H1 (cell line): ENCODE data around the gene PLEKHM3. TPM values are rescaled to one million over a fixed set of nuclear protein-coding genes. Genes with fewer than 3 reads are reported as not detected.

Experiments
- CTCF ChIA-PET: fragments of 300-600 bp; sonication (Branson Sonifier 250); formaldehyde crosslinking; loops from one replicate; lab custom pipeline; 2021; ENCODE audit not compliant: partially characterized antibody; lab: Charles Lee
- POLR2A ChIA-PET: fragments of 300-600 bp; sonication (Branson Sonifier 250); formaldehyde crosslinking; loops from one replicate; lab custom pipeline; 2021; ENCODE audit warnings: inconsistent platforms; ENCODE audit not compliant: partially characterized antibody; lab: Charles Lee
- DNase-seq, 2 experiments: peaks; one replicate each; pipeline versions ENCODE4 v3.0.0 to v3.0.0-alpha.2; 2010 to 2022; ENCODE audit warnings: low spot score in 2 of 2, low read depth in 1 of 2, mixed read lengths in 1 of 2
- FAIRE-seq: peaks from 2 replicates; lab custom pipeline; 2011; peaks lifted over from hg19 to GRCh38; lab: Jason Lieb, UNC
- H2AFZ ChIP-seq: 2 replicates; pipeline ENCODE4 v1.8.1; 2012; ENCODE audit warnings: low read length, inconsistent platforms
- H2AK5ac ChIP-seq: 2 replicates; pipeline ENCODE4 v1.6.1; 2013; ENCODE audit warnings: low read depth, low read length
- H2BK120ac ChIP-seq: replicated peaks from 2 replicates; pipeline ENCODE3; 2013; ENCODE audit warnings: low read depth, low read length, inconsistent platforms
- H2BK12ac ChIP-seq: 2 replicates; pipeline ENCODE4 v1.6.1; 2013; ENCODE audit warnings: low read depth, low read length
- H2BK15ac ChIP-seq: 2 replicates; pipeline ENCODE4 v1.6.1; 2013; ENCODE audit warnings: low read length
- H2BK20ac ChIP-seq: 2 replicates; pipeline ENCODE4 v1.6.1; 2013; ENCODE audit warnings: low read length
- H2BK5ac ChIP-seq: 2 replicates; pipeline ENCODE4 v1.6.1; 2013; ENCODE audit warnings: low read depth, low read length
- H3K14ac ChIP-seq: 2 replicates; pipeline ENCODE4 v1.6.1; 2013; ENCODE audit warnings: inconsistent platforms; ENCODE audit not compliant: insufficient read length
- H3K18ac ChIP-seq: 2 replicates; pipeline ENCODE4 v1.6.1; 2013; ENCODE audit warnings: low read length; ENCODE audit errors: extremely low read depth
- H3K23ac ChIP-seq: 2 replicates; pipeline ENCODE4 v1.6.1; 2013; ENCODE audit warnings: inconsistent platforms; ENCODE audit not compliant: insufficient read length
- H3K23me2 ChIP-seq: 2 replicates; pipeline ENCODE4 v1.6.1; 2013; ENCODE audit warnings: low read depth, low read length
- H3K27ac ChIP-seq: 2 replicates; pipeline ENCODE4 v1.6.1; 2011; ENCODE audit warnings: low read depth, low read length, inconsistent platforms
- H3K27me3 ChIP-seq, 4 experiments: replicated peaks in 1 of 4; 1 replicate in 1 of 4; 2 replicates in 3 of 4; pipeline versions ENCODE4 v1.6.1 to v1.8.1; 2011 to 2013; ENCODE audit warnings: low read length in 3 of 4, mild to moderate bottlenecking in 3 of 4, inconsistent platforms in 2 of 4, mixed read lengths in 2 of 4, moderate library complexity in 1 of 4; ENCODE audit not compliant: control insufficient read depth in 3 of 4, insufficient read depth in 3 of 4; ENCODE audit errors: extremely low read depth in 1 of 4
- H3K36me3 ChIP-seq, 4 experiments: 2 replicates each; pipeline versions ENCODE4 v1.6.1 to v1.8.1; 2011 to 2013; ENCODE audit warnings: mild to moderate bottlenecking in 4 of 4, low read length in 3 of 4, moderate library complexity in 2 of 4, control low read depth in 1 of 4, inconsistent platforms in 1 of 4; ENCODE audit not compliant: insufficient read depth in 4 of 4, control insufficient read depth in 2 of 4
- H3K4ac ChIP-seq: replicated peaks from 2 replicates; pipeline ENCODE3; 2013; ENCODE audit warnings: low read length, low read depth, mixed read lengths, inconsistent platforms; ENCODE audit not compliant: insufficient read length
- H3K4me1 ChIP-seq, 4 experiments: replicated peaks in 1 of 4; 1 replicate in 1 of 4; 2 replicates in 3 of 4; pipeline versions ENCODE4 v1.6.1 to v1.8.1; 2011 to 2013; ENCODE audit warnings: low read length in 3 of 4, inconsistent platforms in 2 of 4, mixed read lengths in 1 of 4; ENCODE audit not compliant: insufficient read depth in 4 of 4, control insufficient read depth in 3 of 4
- H3K4me2 ChIP-seq, 2 experiments: 2 replicates each; pipeline versions ENCODE4 v1.6.1 to v1.8.1; 2011 to 2013; ENCODE audit warnings: low read depth in 2 of 2, low read length in 2 of 2, control low read depth in 1 of 2, inconsistent platforms in 1 of 2, mild to moderate bottlenecking in 1 of 2; ENCODE audit not compliant: insufficient read depth in 1 of 2
- H3K4me3 ChIP-seq, 4 experiments: fragments of 200-600, 300-600 bp in 1 of 4; sonication (generic), shearing (Covaris generic), sonication (Bioruptor Twin) in 1 of 4; 2 replicates each; pipeline versions ENCODE4 v1.5.1 to v1.8.1; 2011 to 2016; ENCODE audit warnings: low read length in 4 of 4, low read depth in 3 of 4, control low read depth in 2 of 4, inconsistent platforms in 2 of 4, mild to moderate bottlenecking in 2 of 4, mixed read lengths in 1 of 4, moderate library complexity in 1 of 4; ENCODE audit not compliant: insufficient read depth in 2 of 4; ENCODE audit errors: extremely low read depth in 1 of 4
- H3K56ac ChIP-seq: replicated peaks from 2 replicates; pipeline ENCODE3; 2013; ENCODE audit warnings: low read depth, mild to moderate bottlenecking, mixed read lengths, low read length, inconsistent platforms; ENCODE audit not compliant: insufficient read length
- H3K79me1 ChIP-seq: 2 replicates; pipeline ENCODE4 v1.6.1; 2013; ENCODE audit warnings: low read depth, low read length, control low read depth
- H3K79me2 ChIP-seq, 2 experiments: 2 replicates each; pipeline versions ENCODE4 v1.6.1 to v1.8.1; 2012 to 2013; ENCODE audit warnings: low read length in 2 of 2, mild to moderate bottlenecking in 2 of 2, inconsistent platforms in 1 of 2; ENCODE audit not compliant: insufficient read depth in 2 of 2, control insufficient read depth in 1 of 2
- H3K9ac ChIP-seq, 4 experiments: replicated peaks in 1 of 4; 1 replicate in 1 of 4; 2 replicates in 3 of 4; pipeline versions ENCODE4 v1.6.1 to v1.8.1; 2011 to 2013; ENCODE audit warnings: low read depth in 3 of 4, low read length in 3 of 4, control low read depth in 2 of 4, mild to moderate bottlenecking in 2 of 4, moderate library complexity in 2 of 4, inconsistent platforms in 1 of 4; ENCODE audit errors: extremely low read depth in 1 of 4
- H3K9me3 ChIP-seq, 2 experiments: 2 replicates each; pipeline versions ENCODE4 v1.6.1 to v1.8.1; 2012 to 2013; ENCODE audit warnings: mild to moderate bottlenecking in 2 of 2, moderate library complexity in 2 of 2, control low read depth in 1 of 2, inconsistent platforms in 1 of 2, low read depth in 1 of 2, low read length in 1 of 2, mixed read lengths in 1 of 2; ENCODE audit not compliant: insufficient read depth in 2 of 2
- H4K20me1 ChIP-seq, 2 experiments: replicated peaks in 1 of 2; 2 replicates each; pipeline versions ENCODE3 to v1.8.1; 2011 to 2013; ENCODE audit warnings: inconsistent platforms in 2 of 2, low read length in 2 of 2, mild to moderate bottlenecking in 1 of 2; ENCODE audit not compliant: insufficient read depth in 2 of 2, control insufficient read depth in 1 of 2
- H4K5ac ChIP-seq: 2 replicates; pipeline ENCODE4 v1.6.1; 2013; ENCODE audit warnings: low read length, low read depth, mixed read lengths, inconsistent platforms; ENCODE audit not compliant: insufficient read length
- H4K8ac ChIP-seq: 2 replicates; pipeline ENCODE4 v1.8.0; 2013; ENCODE audit warnings: mild to moderate bottlenecking, moderate library complexity, low read length, inconsistent platforms; ENCODE audit not compliant: insufficient read depth; ENCODE audit errors: extremely low read depth
- H4K91ac ChIP-seq: replicated peaks from 2 replicates; pipeline ENCODE3; 2013; ENCODE audit warnings: low read length, mixed read lengths, inconsistent platforms; ENCODE audit not compliant: insufficient read length
- CTCF ChIP-seq, 3 experiments: IDR thresholded peaks; 1 replicate in 2 of 3; 2 replicates in 1 of 3; pipeline versions ENCODE4 v1.5.1 to v1.6.1; 2011; ENCODE audit warnings: low read length in 3 of 3, mild to moderate bottlenecking in 3 of 3, inconsistent platforms in 2 of 3, low read depth in 1 of 3, moderate library complexity in 1 of 3; ENCODE audit not compliant: insufficient read depth in 1 of 3; ENCODE audit errors: control extremely low read depth in 1 of 3
- RAD21 ChIP-seq, 2 experiments: IDR thresholded peaks in 1 of 2; conservative IDR thresholded peaks in 1 of 2; 2 replicates each; pipeline ENCODE4 v1.6.1; 2011; ENCODE audit warnings: low read depth in 2 of 2, low read length in 2 of 2, improper control_type of control experiment in 1 of 2, inconsistent platforms in 1 of 2, mild to moderate bottlenecking in 1 of 2, moderate library complexity in 1 of 2
- TBP ChIP-seq: IDR thresholded peaks from 2 replicates; pipeline ENCODE4 v1.6.1; 2011; ENCODE audit warnings: low read depth, low read length, improper control_type of control experiment
- WGBS, 2 experiments: shearing (Covaris generic) in 1 of 2; methylation state at CpG; one replicate each; pipeline versions ENCODE4 v1.1.6 to v1.1.7; 2013 to 2015; ENCODE audit warnings: low lambda C conversion rate in 2 of 2, mixed read lengths in 2 of 2, inconsistent platforms in 1 of 2, low coverage in 1 of 2, missing lambda C conversion rate in 1 of 2; ENCODE audit not compliant: insufficient replicate concordance in 2 of 2, insufficient coverage in 1 of 2, insufficient read length in 1 of 2; ENCODE audit errors: extremely low coverage in 1 of 2, missing lambda C conversion rate in 1 of 2; 5-methylcytosine and 5-hydroxymethylcytosine counted together
- polyA plus RNA-seq, 7 experiments: library from polyadenylated mRNA; depleted of rRNA in 3 of 7; stranded (reverse) in 5 of 7; unstranded in 2 of 7; fragments of >200 nt in 5 of 7; fragments of 200-250 nt in 2 of 7; gene quantifications; 1 replicate in 5 of 7; 2 replicates in 1 of 7; 4 replicates in 1 of 7; pipeline versions ENCODE4 v1.2.1 to v1.2.3, GENCODE V29; 2011 to 2013; ENCODE audit warnings: missing spikeins in 2 of 7, mixed read lengths in 2 of 7
- total RNA-seq: library from RNA; stranded (reverse); fragmentation: NEBNext Ultra II Directional; extraction: Animal tissue kit (Norgen Biotek cat#: 25700); gene quantifications from 2 replicates; pipeline ENCODE4 v1.2.1, GENCODE V29; 2021

The PLEKHM3 gene
- total and polyA plus RNA-seq, 2 of the 8 experiments (the other 6 are each of a cell fraction or from before 2014, with no cell fraction given): 2.3 to 5.8 TPM

- H2BK120ac ChIP-seq: no peak overlapping the region
- no peak overlapping the region for H3K27ac ChIP-seq
- no peak overlapping the region for H2BK20ac ChIP-seq
- no peak overlapping the region for H3K4me3 ChIP-seq
- no peak overlapping the region for H2BK12ac ChIP-seq
- no peak overlapping the region for H3K4me2 ChIP-seq
- no peak overlapping the region for H4K8ac ChIP-seq
- H3K56ac ChIP-seq: no peak overlapping the region
- no peaks in the 10 kb centered on the region for H3K27me3 ChIP-seq
- H3K23me2 ChIP-seq: no peaks in the 10 kb centered on the region
- no peak overlapping the region for H3K4ac ChIP-seq
- H2AK5ac ChIP-seq: no peak overlapping the region
- H3K79me2 ChIP-seq: no peaks in the 10 kb centered on the region
- H3K9ac ChIP-seq: no peak overlapping the region
- ChIA-PET POLR2A (no interaction called here), CTCF (interaction anchor here (0.9 to 3.7 kb wide), 12 partner anchors 10 to 179 kb away, joined by 3 to 14 read pairs (median 5); partner anchors contain the start of gene FZD5)
- H3K23ac ChIP-seq: no peak overlapping the region
- H4K20me1 ChIP-seq: peaks cover 0 to 2% of the 10 kb centered on the region in 2 experiments
- no peaks in the 10 kb centered on the region for H3K4me1 ChIP-seq
- 82% methylated on average over 4 of the region's 4 CpGs; no CpG with 5 or more reads in 1 of the 2 experiments for WGBS, 2 experiments
- FAIRE-seq (no peak), DNase-seq (no peak)
- no peak overlapping the region for H3K18ac ChIP-seq
- H2AFZ ChIP-seq: no peak overlapping the region
- H3K79me1 ChIP-seq: no peaks in the 10 kb centered on the region
- peak; percentile 45 to 58 for TF ChIP-seq RAD21 (IDR thresholded peaks at IDR 0.05 in 1 of 2, conservative IDR thresholded peaks at IDR 0.05 in 1 of 2; ENCODE audit: low read depth in 2 of 2, low read length in 2 of 2)
- peak; percentile 9 to 24 (median 24); a peak in 3 of 4 replicates for TF ChIP-seq CTCF (IDR thresholded peaks at IDR 0.05; ENCODE audit: control extremely low read depth in 1 of 3, insufficient read depth in 1 of 3, low read depth in 1 of 3, low read length in 3 of 3)
- TF ChIP-seq TBP: no peak
- H3K9me3 ChIP-seq: no peaks in the 10 kb centered on the region
- H4K5ac ChIP-seq: no peak overlapping the region
- H3K36me3 ChIP-seq: no peaks in the 10 kb centered on the region
- no peak overlapping the region for H2BK15ac ChIP-seq
- H4K91ac ChIP-seq: no peak overlapping the region
- no peak overlapping the region for H2BK5ac ChIP-seq
- no peak overlapping the region for H3K14ac ChIP-seq
Measured at GRCh38 chr2:207861789-207862188, 163.5 kb downstream of the PLEKHM3 start.
